ENCODE measurements around the gene UGT1A5.

GRCh38 chr2:233663911-233664310 lies 48.8 kb upstream of the UGT1A5 start:
- TF ChIP-seq CTCF (IDR thresholded peaks at IDR 0.05) (no peak), POLR2A (IDR thresholded peaks at IDR 0.05) (no peak)
